Peyer's patch (tissue), 4 donors: Measurements from ENCODE around the gene SCRT2. TPM values are rescaled to one million over a fixed set of nuclear protein-coding genes. Genes with fewer than 3 reads are reported as not detected.

Experiments
- DNase-seq, 3 donors: peaks; one replicate each; pipeline ENCODE4 v3.0.0-alpha.2; 2017 to 2019
- H3K27ac ChIP-seq, 4 donors: fragments of 200-600 bp; sonication (generic); one replicate each; pipeline ENCODE4 v1.5.1; 2016 to 2019
- H3K27me3 ChIP-seq, 2 donors: fragments of 200-600 bp; sonication (generic); one replicate each; pipeline ENCODE4 v1.5.1; 2019
- H3K36me3 ChIP-seq, 3 donors: fragments of 200-600 bp; sonication (generic); one replicate each; pipeline ENCODE4 v1.5.1; 2016 to 2019
- H3K4me1 ChIP-seq, 4 donors: fragments of 200-600 bp; sonication (generic); one replicate each; pipeline ENCODE4 v1.5.1; 2016 to 2019
- H3K4me3 ChIP-seq, 4 donors: fragments of 200-600 bp; sonication (generic); 1 replicate in 3 of 4; 2 replicates in 1 of 4; pipeline ENCODE4 v1.5.1; 2016 to 2019; ENCODE audit warnings: mild to moderate bottlenecking in 1 of 4
- H3K9me3 ChIP-seq, 4 donors: fragments of 200-600 bp; sonication (generic); one replicate each; pipeline ENCODE4 v1.5.1; 2016 to 2019; ENCODE audit warnings: mild to moderate bottlenecking in 1 of 4
- POLR2A ChIP-seq, 2 donors: fragments of 450-650 bp; IDR thresholded peaks; one replicate each; pipeline ENCODE4 v1.5.1; 2017; ENCODE audit warnings: antibody characterized with exemption in 2 of 2, mild to moderate bottlenecking in 2 of 2, moderate library complexity in 2 of 2
- total RNA-seq, 4 donors: library from RNA; depleted of rRNA; stranded (reverse); fragments of >200 nt; gene quantifications; one replicate each; pipeline ENCODE4 v1.1.0, GENCODE V29; 2016
- TF ChIP-seq, protein P1 (sequence below), 6 experiments: fragments of 450-650 bp in 4 of 6; fragments of 200-600 bp in 2 of 6; sonication (generic) in 1 of 6; IDR thresholded peaks; one replicate each; pipeline ENCODE4 v1.5.1; 2017 to 2019; ENCODE audit warnings: antibody characterized with exemption in 6 of 6, mild to moderate bottlenecking in 3 of 6, moderate library complexity in 1 of 6

Gene SCRT2
- total RNA-seq, 4 donors from 2014 or later: not detected

DNA sequence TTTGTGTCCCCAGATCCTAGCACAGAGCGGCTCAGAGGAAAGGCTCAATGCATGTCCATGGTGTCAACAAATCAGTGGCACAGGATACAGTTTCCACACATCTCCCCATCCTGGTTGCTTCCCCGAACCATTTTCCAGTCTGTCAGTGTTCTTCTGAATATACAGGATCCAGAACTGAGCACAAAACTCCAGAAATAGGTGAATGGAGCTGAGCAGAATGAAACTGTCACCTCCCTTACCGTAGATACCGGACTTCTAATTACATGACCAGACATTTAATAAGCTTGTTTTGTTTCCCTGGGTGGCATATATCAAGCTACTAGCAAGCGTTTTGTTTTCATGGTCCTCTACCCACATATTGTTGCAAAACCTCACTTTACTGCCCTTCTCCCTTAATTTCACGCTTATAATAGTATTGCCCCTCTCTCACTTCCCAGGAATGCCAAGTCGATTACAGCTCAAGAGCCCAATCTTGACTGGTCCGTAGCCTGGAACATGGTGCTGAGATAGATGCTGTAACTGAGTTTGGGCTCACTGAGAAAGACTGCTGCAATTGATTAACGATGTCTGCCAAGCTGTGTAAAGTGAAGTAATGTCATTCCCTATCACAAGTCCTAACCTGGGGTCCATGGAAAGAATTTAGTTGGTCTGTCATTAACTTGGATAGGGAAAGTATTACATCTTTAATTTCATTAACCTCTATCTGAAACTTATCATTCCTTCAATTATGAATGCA is 12.0 kb upstream of the SCRT2 start:
- Histone ChIP-seq H3K9me3 (no peaks in the 10 kb centered on the region), H3K27ac (no peak overlapping the region), H3K27me3 (no peaks in the 10 kb centered on the region), H3K4me1 (no peaks in the 10 kb centered on the region), H3K4me3 (no peak overlapping the region), H3K36me3 (no peaks in the 10 kb centered on the region)
- DNase-seq: no peak
- no peak for TF ChIP-seq POLR2A (IDR thresholded peaks at IDR 0.05)
- TF ChIP-seq, protein P1, sequence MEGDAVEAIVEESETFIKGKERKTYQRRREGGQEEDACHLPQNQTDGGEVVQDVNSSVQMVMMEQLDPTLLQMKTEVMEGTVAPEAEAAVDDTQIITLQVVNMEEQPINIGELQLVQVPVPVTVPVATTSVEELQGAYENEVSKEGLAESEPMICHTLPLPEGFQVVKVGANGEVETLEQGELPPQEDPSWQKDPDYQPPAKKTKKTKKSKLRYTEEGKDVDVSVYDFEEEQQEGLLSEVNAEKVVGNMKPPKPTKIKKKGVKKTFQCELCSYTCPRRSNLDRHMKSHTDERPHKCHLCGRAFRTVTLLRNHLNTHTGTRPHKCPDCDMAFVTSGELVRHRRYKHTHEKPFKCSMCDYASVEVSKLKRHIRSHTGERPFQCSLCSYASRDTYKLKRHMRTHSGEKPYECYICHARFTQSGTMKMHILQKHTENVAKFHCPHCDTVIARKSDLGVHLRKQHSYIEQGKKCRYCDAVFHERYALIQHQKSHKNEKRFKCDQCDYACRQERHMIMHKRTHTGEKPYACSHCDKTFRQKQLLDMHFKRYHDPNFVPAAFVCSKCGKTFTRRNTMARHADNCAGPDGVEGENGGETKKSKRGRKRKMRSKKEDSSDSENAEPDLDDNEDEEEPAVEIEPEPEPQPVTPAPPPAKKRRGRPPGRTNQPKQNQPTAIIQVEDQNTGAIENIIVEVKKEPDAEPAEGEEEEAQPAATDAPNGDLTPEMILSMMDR (IDR thresholded peaks at IDR 0.05): no peak

DNA sequence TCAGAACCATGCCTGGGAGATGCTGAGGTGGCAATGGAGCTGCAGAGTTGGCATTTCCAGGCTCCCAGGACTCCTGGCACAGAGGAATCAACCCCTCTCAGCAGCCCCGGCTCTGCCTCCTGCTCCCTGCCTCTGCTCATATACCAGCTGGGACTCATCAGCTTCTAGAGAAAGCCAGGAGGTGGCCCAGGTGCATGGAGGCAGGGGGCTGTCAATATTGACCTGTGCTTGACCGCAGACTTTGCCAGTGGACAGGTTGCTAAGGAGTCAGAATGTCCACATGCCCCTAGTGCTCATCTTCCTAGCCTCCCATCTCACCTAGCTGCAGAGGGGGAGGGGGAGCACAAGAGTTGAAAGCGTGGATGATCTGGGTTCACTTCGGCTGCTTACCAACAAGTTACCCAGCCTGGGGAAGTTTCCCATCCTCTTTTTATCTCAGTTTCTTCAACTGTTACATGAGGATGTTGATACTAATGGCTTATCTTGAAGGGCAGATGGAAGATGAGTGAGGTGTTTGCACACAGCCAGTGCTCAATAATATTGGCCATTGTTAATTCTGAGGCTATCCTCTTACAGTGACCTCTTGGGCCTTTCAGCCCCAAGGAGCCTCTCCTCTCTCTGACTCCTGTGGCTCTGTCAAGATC is 9.2 kb upstream of the SCRT2 start:
- Histone ChIP-seq H3K27ac (no peak overlapping the region), H3K4me1 (no peaks in the 10 kb centered on the region), H3K27me3 (no peaks in the 10 kb centered on the region), H3K9me3 (no peaks in the 10 kb centered on the region), H3K36me3 (no peaks in the 10 kb centered on the region), H3K4me3 (no peak overlapping the region)
- no peak for DNase-seq
- TF ChIP-seq, protein P1 (IDR thresholded peaks at IDR 0.05): no peak
- no peak for TF ChIP-seq POLR2A (IDR thresholded peaks at IDR 0.05)

DNA sequence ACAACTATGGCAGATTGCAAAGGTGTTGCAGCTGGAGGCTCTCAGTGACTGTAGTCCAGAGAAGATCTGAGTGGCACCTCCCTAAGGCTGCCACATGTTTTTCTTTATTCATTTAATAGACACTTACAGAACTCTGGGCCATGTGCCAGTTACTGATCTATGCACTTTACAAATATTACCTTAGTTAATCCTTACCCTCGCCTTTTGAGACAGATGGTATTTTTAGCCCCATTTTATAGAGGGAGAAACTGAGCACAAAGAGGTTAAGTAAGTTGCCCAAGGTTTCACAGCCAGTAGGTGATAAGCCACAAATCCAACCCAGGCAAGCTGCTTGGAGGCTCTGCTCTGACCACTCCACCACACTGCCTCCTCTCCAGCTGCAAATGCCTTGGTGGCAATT is 6.5 kb upstream of the SCRT2 start:
- H3K4me3 ChIP-seq: no peak overlapping the region
- TF ChIP-seq POLR2A (IDR thresholded peaks at IDR 0.05): no peak
- TF ChIP-seq, protein P1 (IDR thresholded peaks at IDR 0.05): no peak
- H3K4me1 ChIP-seq: no peaks in the 10 kb centered on the region
- no peaks in the 10 kb centered on the region for H3K9me3 ChIP-seq
- no peak overlapping the region for H3K27ac ChIP-seq
- no peaks in the 10 kb centered on the region for H3K27me3 ChIP-seq
- no peaks in the 10 kb centered on the region for H3K36me3 ChIP-seq
- no peak for DNase-seq

DNA sequence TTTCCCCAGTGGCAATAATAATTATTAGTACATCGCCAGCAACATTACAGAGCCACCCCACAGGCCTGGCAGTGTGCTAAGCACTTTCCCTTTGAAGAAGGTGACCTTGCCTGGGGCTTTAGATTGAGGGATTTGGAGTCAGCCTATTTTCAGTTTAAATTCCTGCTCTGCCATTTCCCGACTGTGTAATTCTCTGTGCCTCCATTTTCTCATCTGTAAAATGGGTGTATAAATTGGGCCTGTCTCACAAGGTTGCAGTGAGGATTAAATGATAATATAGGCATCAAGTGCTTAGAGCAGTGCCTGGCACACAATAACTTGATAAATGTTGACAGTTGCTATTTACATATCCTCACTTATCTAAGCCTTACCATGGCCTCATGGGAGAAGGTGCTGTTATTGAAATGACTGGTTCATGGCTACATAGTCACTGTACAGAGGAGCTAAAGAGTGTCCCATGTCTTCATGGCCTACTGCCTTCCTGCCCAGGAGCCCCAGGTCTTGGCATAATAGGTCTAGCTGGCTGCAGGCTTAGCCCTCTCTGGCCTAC is 5.1 kb upstream of the SCRT2 start:
- peaks cover 0 to 8% of the 10 kb centered on the region in 2 donors for H3K27me3 ChIP-seq
- no peak for DNase-seq

DNA sequence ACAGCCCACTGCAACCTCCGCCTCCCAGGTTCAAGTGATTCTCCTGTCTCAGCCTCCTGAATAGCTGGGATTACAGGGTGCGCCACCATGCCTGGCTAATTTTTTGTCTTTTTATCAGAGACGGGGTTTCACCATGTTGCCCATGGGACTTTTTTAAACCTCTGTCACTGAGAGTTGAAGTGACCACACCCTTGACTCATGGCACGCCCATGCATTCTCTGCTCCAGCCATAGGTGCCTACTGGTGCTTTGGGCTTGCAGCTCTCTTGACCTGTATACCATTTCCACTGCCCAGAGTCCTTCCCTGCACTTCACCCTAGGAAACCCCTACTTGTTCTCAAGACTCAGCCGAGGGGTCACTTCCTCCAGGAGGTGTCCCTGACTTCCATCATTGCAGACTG is 2.4 kb upstream of the SCRT2 start:
- H3K36me3 ChIP-seq: no peaks in the 10 kb centered on the region
- no peak for DNase-seq
- no peaks in the 10 kb centered on the region for H3K9me3 ChIP-seq
- H3K4me3 ChIP-seq: no peak overlapping the region
- no peak for TF ChIP-seq POLR2A (IDR thresholded peaks at IDR 0.05)
- TF ChIP-seq, protein P1 (IDR thresholded peaks at IDR 0.05): no peak
- peaks cover 0 to 15% of the 10 kb centered on the region in 2 donors for H3K27me3 ChIP-seq
- no peak overlapping the region for H3K27ac ChIP-seq
- H3K4me1 ChIP-seq: peaks cover 0 to 14% (median 8%) of the 10 kb centered on the region in 4 donors

More for the DNA sequence above, 5.1 kb upstream of the SCRT2 start:
- no peaks in the 10 kb centered on the region for H3K36me3 ChIP-seq
- TF ChIP-seq, protein P1 (IDR thresholded peaks at IDR 0.05): no peak
- TF ChIP-seq POLR2A (IDR thresholded peaks at IDR 0.05): no peak
- H3K9me3 ChIP-seq: no peaks in the 10 kb centered on the region
- H3K27ac ChIP-seq: no peak overlapping the region
- H3K4me1 ChIP-seq: peaks cover 0 to 12% (median 6%) of the 10 kb centered on the region in 4 donors
- H3K4me3 ChIP-seq: no peak overlapping the region
